ENCODE measurements around the gene TET1.

DNA sequence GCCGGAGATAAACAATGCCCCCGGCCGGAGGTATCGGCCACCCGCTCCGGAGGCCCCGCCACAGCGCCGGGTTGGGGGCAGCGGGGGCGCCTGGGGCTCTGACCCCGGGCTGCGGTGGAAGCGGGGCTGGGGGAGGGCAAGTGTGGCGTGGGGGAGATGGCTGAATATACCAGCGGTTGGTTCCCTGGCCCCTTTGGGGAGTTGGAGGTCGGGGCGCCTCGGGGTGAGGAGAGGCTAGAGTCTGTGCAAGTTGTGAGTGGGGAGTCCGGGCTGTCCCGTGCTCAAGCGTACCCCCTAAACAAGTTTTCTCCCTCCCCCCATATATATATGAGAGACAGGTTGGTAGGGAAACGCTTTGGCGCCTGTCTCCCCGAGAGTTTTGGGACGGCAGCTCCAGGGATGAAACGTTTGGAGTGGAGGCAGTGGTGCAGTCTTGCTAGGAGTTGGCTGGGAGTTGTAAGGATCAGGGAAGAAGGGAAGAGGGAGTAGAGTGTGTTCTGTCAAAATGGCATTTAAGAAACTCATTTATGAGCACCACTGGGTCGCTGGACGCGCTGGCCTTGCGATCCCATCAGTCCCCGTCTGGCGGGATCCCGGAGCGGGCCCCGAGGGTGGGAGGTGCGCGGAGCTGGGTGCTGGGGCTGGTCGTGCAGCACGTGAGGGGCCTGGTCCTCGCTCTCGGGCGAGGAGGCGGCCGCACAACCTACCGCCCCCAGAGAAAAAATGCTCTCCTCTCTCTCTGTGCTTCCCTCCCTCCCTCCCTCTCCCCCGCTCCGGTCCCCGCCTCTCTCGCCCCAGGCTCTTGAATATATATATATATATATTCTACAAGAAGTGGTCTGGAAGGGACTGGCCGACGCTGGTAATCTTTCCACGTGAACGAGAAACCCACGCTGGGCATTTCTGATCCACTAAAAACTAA is 1.1 kb downstream of the TET1 start:
- no peak for TF ChIP-seq SNAI2 (CRISPR knock-in tag; IDR thresholded peaks at IDR 0.05)
- TF ChIP-seq, protein P1, sequence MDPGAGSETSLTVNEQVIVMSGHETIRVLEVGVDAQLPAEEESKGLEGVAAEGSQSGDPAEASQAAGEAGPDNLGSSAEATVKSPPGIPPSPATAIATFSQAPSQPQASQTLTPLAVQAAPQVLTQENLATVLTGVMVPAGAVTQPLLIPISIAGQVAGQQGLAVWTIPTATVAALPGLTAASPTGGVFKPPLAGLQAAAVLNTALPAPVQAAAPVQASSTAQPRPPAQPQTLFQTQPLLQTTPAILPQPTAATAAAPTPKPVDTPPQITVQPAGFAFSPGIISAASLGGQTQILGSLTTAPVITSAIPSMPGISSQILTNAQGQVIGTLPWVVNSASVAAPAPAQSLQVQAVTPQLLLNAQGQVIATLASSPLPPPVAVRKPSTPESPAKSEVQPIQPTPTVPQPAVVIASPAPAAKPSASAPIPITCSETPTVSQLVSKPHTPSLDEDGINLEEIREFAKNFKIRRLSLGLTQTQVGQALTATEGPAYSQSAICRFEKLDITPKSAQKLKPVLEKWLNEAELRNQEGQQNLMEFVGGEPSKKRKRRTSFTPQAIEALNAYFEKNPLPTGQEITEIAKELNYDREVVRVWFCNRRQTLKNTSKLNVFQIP (CRISPR knock-in tag; IDR thresholded peaks at IDR 0.05; ENCODE audit: borderline replicate concordance, low read depth), result no peak
